Calu3 (cell line): ENCODE results near the gene TRAF3IP3. TPM values are rescaled to one million over a fixed set of nuclear protein-coding genes. Genes with fewer than 3 reads are reported as not detected.

ENCODE experiments used
- BruUV-seq: library from RNA; stranded (reverse); fragments of 400-500 nt; replicated peaks from 2 replicates; lab custom pipeline; 2021; lab: Mats Ljungman, UMichigan
- CTCF ChIA-PET: fragments of 300-600 bp; sonication (Branson Sonifier 250); formaldehyde crosslinking; loops from one replicate; lab custom pipeline; 2022; ENCODE audit warnings: antibody characterized with exemption; lab: Charles Lee
- DNase-seq: peaks from one replicate; pipeline ENCODE4 v3.0.0; 2022
- H3K27ac Mint-ChIP-seq: one replicate; pipeline ENCODE4 v1.8.0; 2022; ENCODE audit warnings: mixed read lengths; ENCODE audit not compliant: unreplicated experiment
- H3K27me3 Mint-ChIP-seq: one replicate; pipeline ENCODE4 v1.8.0; 2022; ENCODE audit warnings: mixed read lengths; ENCODE audit not compliant: unreplicated experiment
- H3K36me3 Mint-ChIP-seq: one replicate; pipeline ENCODE4 v1.8.0; 2022; ENCODE audit warnings: mild to moderate bottlenecking, moderate library complexity, mixed read lengths; ENCODE audit not compliant: insufficient read depth, unreplicated experiment
- H3K4me1 Mint-ChIP-seq: one replicate; pipeline ENCODE4 v1.8.0; 2022; ENCODE audit warnings: mild to moderate bottlenecking, low read depth, mixed read lengths; ENCODE audit not compliant: unreplicated experiment
- H3K4me3 Mint-ChIP-seq: one replicate; pipeline ENCODE4 v1.8.0; 2022; ENCODE audit warnings: mild to moderate bottlenecking, low read depth, moderate library complexity, mixed read lengths; ENCODE audit not compliant: unreplicated experiment
- H3K9me3 Mint-ChIP-seq: one replicate; pipeline ENCODE4 v1.8.0; 2022; ENCODE audit warnings: low read depth, mixed read lengths; ENCODE audit not compliant: unreplicated experiment
- intact Hi-C: fragments of 100-400 bp; cut with micrococcal nuclease; formaldehyde crosslinking; loops from one replicate; pipeline ENCODE4 v1.10.0; 2022; ENCODE audit not compliant: unreplicated experiment
- total RNA-seq: library from RNA; stranded (reverse); gene quantifications from 2 replicates; pipeline ENCODE4 v1.2.3, GENCODE V29; 2022
- TF ChIP-seq, protein P1 (sequence below): fragments of 200-600 bp; IDR thresholded peaks from one replicate; pipeline ENCODE4 v1.8.0; 2022; ENCODE audit warnings: antibody characterized with exemption; ENCODE audit not compliant: unreplicated experiment

TRAF3IP3 gene
- total RNA-seq, 1 experiment from 2014 or later: not detected

DNA sequence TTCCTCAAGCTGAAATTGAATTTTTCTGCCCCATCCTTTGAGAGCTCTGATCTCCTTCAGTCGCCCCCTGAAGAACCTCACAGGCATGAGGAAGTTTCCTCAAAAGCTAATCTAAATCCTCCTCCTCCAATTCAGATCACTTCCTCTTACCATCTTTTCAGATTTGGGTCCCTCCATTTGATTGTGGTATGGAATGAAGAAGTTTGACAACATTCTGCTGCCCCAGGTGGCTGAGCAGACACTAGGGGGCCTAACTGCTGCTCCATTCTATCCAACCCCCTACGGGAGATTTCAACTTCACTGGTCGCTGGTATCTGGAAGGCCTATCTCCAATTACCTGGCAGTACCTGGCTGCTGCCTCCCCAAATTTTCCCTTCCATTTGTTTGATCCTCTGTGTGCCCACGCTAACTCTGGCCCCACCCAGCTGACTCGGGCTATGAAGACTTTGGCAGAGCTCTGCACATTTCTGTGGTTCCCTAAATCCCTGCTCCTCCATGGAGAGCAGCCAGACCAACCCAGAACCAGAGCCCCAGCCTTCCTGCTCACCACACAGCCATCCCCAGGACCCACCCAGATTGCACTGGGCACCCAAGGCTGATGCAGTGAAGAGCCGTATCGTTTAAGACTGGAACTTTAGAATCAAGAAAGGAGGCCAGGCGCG lies 42.3 kb downstream of the TRAF3IP3 start:
- CTCF ChIA-PET: no interaction called here
- intact Hi-C loops: no loop called here
- Mint-ChIP-seq H3K27me3 (no peaks in the 10 kb centered on the region), H3K36me3 (peaks cover 29% of the 10 kb centered on the region), H3K9me3 (no peaks in the 10 kb centered on the region), H3K4me3 (no peak overlapping the region), H3K27ac (no peak overlapping the region), H3K4me1 (peaks cover 15% of the 10 kb centered on the region)
- BruUV-seq: no TSS peak
- TF ChIP-seq, protein P1, sequence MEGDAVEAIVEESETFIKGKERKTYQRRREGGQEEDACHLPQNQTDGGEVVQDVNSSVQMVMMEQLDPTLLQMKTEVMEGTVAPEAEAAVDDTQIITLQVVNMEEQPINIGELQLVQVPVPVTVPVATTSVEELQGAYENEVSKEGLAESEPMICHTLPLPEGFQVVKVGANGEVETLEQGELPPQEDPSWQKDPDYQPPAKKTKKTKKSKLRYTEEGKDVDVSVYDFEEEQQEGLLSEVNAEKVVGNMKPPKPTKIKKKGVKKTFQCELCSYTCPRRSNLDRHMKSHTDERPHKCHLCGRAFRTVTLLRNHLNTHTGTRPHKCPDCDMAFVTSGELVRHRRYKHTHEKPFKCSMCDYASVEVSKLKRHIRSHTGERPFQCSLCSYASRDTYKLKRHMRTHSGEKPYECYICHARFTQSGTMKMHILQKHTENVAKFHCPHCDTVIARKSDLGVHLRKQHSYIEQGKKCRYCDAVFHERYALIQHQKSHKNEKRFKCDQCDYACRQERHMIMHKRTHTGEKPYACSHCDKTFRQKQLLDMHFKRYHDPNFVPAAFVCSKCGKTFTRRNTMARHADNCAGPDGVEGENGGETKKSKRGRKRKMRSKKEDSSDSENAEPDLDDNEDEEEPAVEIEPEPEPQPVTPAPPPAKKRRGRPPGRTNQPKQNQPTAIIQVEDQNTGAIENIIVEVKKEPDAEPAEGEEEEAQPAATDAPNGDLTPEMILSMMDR: no peak
- DNase-seq: no peak

DNA sequence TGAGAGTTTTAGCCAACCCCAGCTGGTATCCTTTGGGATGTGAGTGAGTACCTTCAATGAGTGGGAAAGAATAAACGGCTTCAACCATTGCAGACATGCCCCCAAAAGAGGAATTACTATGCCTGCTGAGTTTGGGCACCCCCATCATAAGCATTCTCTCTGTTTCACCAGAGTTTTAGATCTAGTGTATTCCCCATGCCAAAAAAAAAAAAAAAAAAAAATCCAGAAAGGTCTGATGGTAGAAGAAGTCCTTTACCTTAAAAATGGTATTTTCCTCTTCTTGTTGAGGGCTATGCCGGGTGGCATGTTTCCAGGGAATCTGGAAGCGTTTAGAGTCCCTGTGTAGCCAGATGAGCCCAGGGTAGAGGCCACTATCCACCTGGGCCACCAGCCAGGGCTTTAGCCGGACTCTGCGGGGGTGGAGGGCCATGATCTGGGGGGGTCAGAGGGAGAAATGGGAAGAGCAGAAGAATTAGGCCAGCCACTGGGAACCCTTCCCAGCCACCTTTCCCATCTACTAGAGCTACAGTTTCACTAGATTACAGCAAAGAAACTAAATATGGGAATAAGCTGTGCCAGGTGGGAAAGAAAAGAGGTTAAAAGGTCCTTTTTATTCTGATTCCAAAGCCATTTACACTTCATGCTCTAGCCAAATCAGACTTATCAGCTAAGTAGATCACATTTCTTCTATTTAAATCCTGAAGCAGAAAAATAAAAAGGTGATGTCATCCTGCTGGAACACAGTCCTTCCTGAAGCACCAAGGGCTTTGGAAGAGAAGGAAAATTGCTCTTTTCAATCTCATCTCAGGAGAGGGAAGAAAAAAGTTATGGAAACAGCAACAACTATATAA lies 45.4 kb downstream of the TRAF3IP3 start:
- Mint-ChIP-seq H3K4me3 (no peak overlapping the region), H3K27ac (no peak overlapping the region), H3K4me1 (peaks cover 38% of the 10 kb centered on the region), H3K9me3 (no peaks in the 10 kb centered on the region), H3K36me3 (peaks cover 45% of the 10 kb centered on the region), H3K27me3 (no peaks in the 10 kb centered on the region)
- BruUV-seq: no TSS peak
- intact Hi-C loops: no loop called here
- CTCF ChIA-PET: no interaction called here
- DNase-seq: no peak
- TF ChIP-seq, protein P1: no peak

DNA sequence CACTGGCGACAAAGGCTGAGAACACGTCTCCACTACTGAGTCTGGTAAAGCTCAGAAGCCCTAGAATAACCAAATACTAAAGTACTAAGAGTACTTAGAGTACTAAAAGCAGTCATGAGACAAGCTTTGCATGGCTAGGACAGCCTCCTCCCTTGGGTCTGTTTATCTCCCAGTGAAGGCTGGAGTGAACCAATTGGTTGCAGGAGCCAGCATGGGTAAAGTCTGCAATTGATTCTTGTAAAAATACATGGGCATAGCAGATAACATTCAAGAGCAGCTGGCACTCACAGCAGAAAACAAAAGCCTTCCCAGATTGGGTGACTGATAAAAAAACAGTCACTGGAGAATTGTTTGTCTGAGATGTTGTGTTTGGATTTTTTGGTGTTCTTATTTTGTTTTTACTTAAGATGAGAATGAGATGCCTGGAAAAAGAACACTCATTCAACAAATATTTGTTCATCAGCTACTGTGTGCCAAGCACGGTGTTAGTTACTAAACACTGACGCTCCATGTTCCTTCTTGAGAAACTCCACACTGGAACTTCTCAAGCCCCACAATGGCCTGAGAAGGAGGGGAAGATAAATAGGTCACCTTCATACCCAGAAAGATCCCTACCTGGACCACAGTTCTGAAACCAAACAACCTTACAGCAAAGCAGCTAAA lies 46.4 kb downstream of the TRAF3IP3 start:
- intact Hi-C loops: no loop called here
- BruUV-seq: no TSS peak
- CTCF ChIA-PET: no interaction called here
- Mint-ChIP-seq H3K36me3 (peaks cover 40% of the 10 kb centered on the region), H3K9me3 (no peaks in the 10 kb centered on the region), H3K27me3 (no peaks in the 10 kb centered on the region), H3K4me1 (peaks cover 39% of the 10 kb centered on the region), H3K27ac (no peak overlapping the region), H3K4me3 (no peak overlapping the region)
- TF ChIP-seq, protein P1: no peak
- no peak for DNase-seq

DNA sequence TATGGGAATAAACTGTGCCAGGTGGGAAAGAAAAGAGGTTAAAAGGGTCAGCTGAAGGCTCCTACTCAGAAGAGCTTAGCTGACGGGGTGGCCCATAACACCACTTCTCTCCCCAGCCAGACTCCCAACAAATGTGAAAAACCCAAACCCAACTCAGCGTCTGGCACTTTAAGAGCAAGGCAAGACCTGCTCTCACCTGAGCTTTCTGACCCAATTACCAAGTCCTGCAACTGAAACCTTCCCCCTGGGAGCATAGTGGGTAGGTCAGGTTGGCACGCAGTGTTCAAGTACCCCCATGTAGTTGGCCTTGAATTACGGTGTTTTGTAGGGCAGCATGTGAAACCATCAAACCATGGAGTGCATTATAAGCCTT lies 46.9 kb downstream of the TRAF3IP3 start:
- no peak overlapping the region for H3K4me3 Mint-ChIP-seq
- peaks cover 40% of the 10 kb centered on the region for H3K36me3 Mint-ChIP-seq
- H3K4me1 Mint-ChIP-seq: peaks cover 43% of the 10 kb centered on the region
- no peaks in the 10 kb centered on the region for H3K27me3 Mint-ChIP-seq
- TF ChIP-seq, protein P1: no peak
- H3K9me3 Mint-ChIP-seq: no peaks in the 10 kb centered on the region
- intact Hi-C loops: no loop called here
- no peak for DNase-seq
- BruUV-seq: no TSS peak
- no peak overlapping the region for H3K27ac Mint-ChIP-seq
- CTCF ChIA-PET: no interaction called here
